Choroid plexus epithelial cell (primary cell): ENCODE measurements around the gene LIG1.

Experiments used
- DNase-seq: peaks from one replicate; pipeline ENCODE4 v3.0.0-alpha.2; 2010; ENCODE audit warnings: low read depth
- H3K4me3 ChIP-seq: 2 replicates; pipeline ENCODE4 v1.5.1; 2011; ENCODE audit warnings: low read depth, mild to moderate bottlenecking, control low read depth, low read length, moderate library complexity
- CTCF ChIP-seq: conservative IDR thresholded peaks from 2 replicates; pipeline ENCODE4 v1.5.1; 2011; ENCODE audit warnings: low read depth, mild to moderate bottlenecking, control low read depth, inconsistent platforms, low read length, moderate library complexity

The LIG1 gene

GRCh38 chr19:48127561-48127960 lies 42.6 kb downstream of the LIG1 start:
- no peak for DNase-seq
- H3K4me3 ChIP-seq, result no peak overlapping the region
- no peak for TF ChIP-seq CTCF

- peak; percentile 35 for TF ChIP-seq CTCF
- no peak overlapping the region for H3K4me3 ChIP-seq
- peak; percentile 31 for DNase-seq
Measured at GRCh38 chr19:48123907-48124651, 46.1 kb downstream of the LIG1 start.

GRCh38 chr19:48122421-48122820 lies 47.7 kb downstream of the LIG1 start:
- no peak for DNase-seq
- H3K4me3 ChIP-seq, result no peak overlapping the region
- TF ChIP-seq CTCF, result no peak

GRCh38 chr19:48121909-48122371 lies 48.2 kb downstream of the LIG1 start:
- DNase-seq, result peak; percentile 30
- TF ChIP-seq CTCF, result no peak
- H3K4me3 ChIP-seq, result no peak overlapping the region

- no peak for TF ChIP-seq CTCF
- H3K4me3 ChIP-seq, result no peak overlapping the region
- DNase-seq, result no peak
Measured at GRCh38 chr19:48121066-48121465, 49.1 kb downstream of the LIG1 start.

- no peak overlapping the region for H3K4me3 ChIP-seq
- no peak for DNase-seq
- no peak for TF ChIP-seq CTCF
Measured at GRCh38 chr19:48120505-48120904, 49.6 kb downstream of the LIG1 start.

- no peak overlapping the region for H3K4me3 ChIP-seq
- TF ChIP-seq CTCF, result no peak
- no peak for DNase-seq
Measured at GRCh38 chr19:48118131-48118517, 52.0 kb downstream of the LIG1 start.
